WTC11 (cell line): ENCODE results near the gene IL17RB. TPM values are rescaled to one million over a fixed set of nuclear protein-coding genes. Genes with fewer than 3 reads are reported as not detected.

Experiments used
- ATAC-seq: fragments of 200-7000 bp; cut with Tn5 transposase; 2 replicates; pipeline ENCODE4 v1.10.0; 2021; ENCODE audit warnings: mild to moderate bottlenecking, moderate library complexity
- CTCF ChIA-PET: fragments of 300-600 bp; sonication (Branson Sonifier 250); formaldehyde crosslinking; loops from one replicate; lab custom pipeline; 2021; ENCODE audit warnings: antibody characterized with exemption; lab: Charles Lee
- POLR2A ChIA-PET: fragments of 350-600 bp; sonication (Branson Sonifier 250); formaldehyde crosslinking; loops from one replicate; lab custom pipeline; 2021; ENCODE audit warnings: antibody characterized with exemption; lab: Charles Lee
- DNase-seq: peaks from one replicate; pipeline ENCODE4 v3.0.0; 2021; ENCODE audit warnings: low spot score
- H3K27ac Mint-ChIP-seq: 2 replicates; pipeline ENCODE4 v1.8.0; 2021; ENCODE audit warnings: mixed read lengths
- H3K27me3 Mint-ChIP-seq: 2 replicates; pipeline ENCODE4 v1.8.0; 2021; ENCODE audit warnings: low read depth, mild to moderate bottlenecking, moderate library complexity, mixed read lengths
- H3K36me3 Mint-ChIP-seq: 2 replicates; pipeline ENCODE4 v1.8.0; 2021; ENCODE audit warnings: mixed read lengths
- H3K4me1 Mint-ChIP-seq: 2 replicates; pipeline ENCODE4 v1.8.0; 2022; ENCODE audit warnings: mixed read lengths
- H3K4me3 Mint-ChIP-seq: 2 replicates; pipeline ENCODE4 v1.8.0; 2021; ENCODE audit warnings: mild to moderate bottlenecking, moderate library complexity, mixed read lengths
- H3K9me3 Mint-ChIP-seq: 2 replicates; pipeline ENCODE4 v1.8.0; 2021; ENCODE audit warnings: mixed read lengths
- ATF1 ChIP-seq: sonication (generic); formaldehyde crosslinking; IDR thresholded peaks from 2 replicates; pipeline ENCODE4 v1.8.1; 2023; ENCODE audit warnings: mild to moderate bottlenecking, moderate library complexity, missing genetic modification reagents
- CREB1 ChIP-seq: sonication (generic); formaldehyde crosslinking; IDR thresholded peaks from 2 replicates; pipeline ENCODE4 v1.8.0; 2023; ENCODE audit warnings: mild to moderate bottlenecking, missing genetic modification reagents
- HMGA2 ChIP-seq: fragments of 250-450 bp; sonication (Bioruptor Pico); IDR thresholded peaks from 2 replicates; pipeline ENCODE4 v1.4.0; 2021; ENCODE audit warnings: mild to moderate bottlenecking, moderate library complexity
- IRF1 ChIP-seq: sonication (generic); formaldehyde crosslinking; IDR thresholded peaks from 2 replicates; pipeline ENCODE4 v1.8.0; 2023; ENCODE audit warnings: missing genetic modification reagents
- MLX ChIP-seq: sonication (generic); formaldehyde crosslinking; IDR thresholded peaks from 2 replicates; pipeline ENCODE4 v1.8.1; 2023; ENCODE audit warnings: mild to moderate bottlenecking, missing genetic modification reagents, moderate library complexity
- NFE2L1 ChIP-seq: sonication (generic); formaldehyde crosslinking; IDR thresholded peaks from 2 replicates; pipeline ENCODE4 v1.8.1; 2023; ENCODE audit warnings: missing genetic modification reagents
- NR1H2 ChIP-seq: sonication (generic); formaldehyde crosslinking; IDR thresholded peaks from 2 replicates; pipeline ENCODE4 v1.9.0; 2021; ENCODE audit warnings: mild to moderate bottlenecking, moderate library complexity, missing genetic modification reagents
- PREB ChIP-seq: sonication (generic); formaldehyde crosslinking; IDR thresholded peaks from 2 replicates; pipeline ENCODE4 v1.8.1; 2022; ENCODE audit warnings: mild to moderate bottlenecking, missing genetic modification reagents, moderate library complexity, borderline replicate concordance
- RORB ChIP-seq: fragments of 250-450 bp; sonication (Bioruptor Pico); IDR thresholded peaks from 2 replicates; pipeline ENCODE4 v1.9.0; 2021; ENCODE audit warnings: mild to moderate bottlenecking
- SMAD4 ChIP-seq: sonication (generic); formaldehyde crosslinking; IDR thresholded peaks from 2 replicates; pipeline ENCODE4 v1.8.0; 2022; ENCODE audit warnings: mild to moderate bottlenecking, missing genetic modification reagents
- SP1 ChIP-seq: sonication (generic); formaldehyde crosslinking; conservative IDR thresholded peaks from 2 replicates; pipeline ENCODE4 v1.8.1; 2022; ENCODE audit warnings: missing genetic modification reagents
- STAT6 ChIP-seq: sonication (generic); formaldehyde crosslinking; conservative IDR thresholded peaks from 2 replicates; pipeline ENCODE4 v1.8.1; 2023; ENCODE audit warnings: mild to moderate bottlenecking, low read depth, missing genetic modification reagents, moderate library complexity
- TEAD4 ChIP-seq: sonication (generic); formaldehyde crosslinking; IDR thresholded peaks from 2 replicates; pipeline ENCODE4 v1.8.0; 2022; ENCODE audit warnings: mild to moderate bottlenecking, missing genetic modification reagents
- USF1 ChIP-seq: sonication (generic); formaldehyde crosslinking; IDR thresholded peaks from 2 replicates; pipeline ENCODE4 v1.8.0; 2022; ENCODE audit warnings: mild to moderate bottlenecking, missing genetic modification reagents
- ZMAT4 ChIP-seq: fragments of 250-450 bp; sonication (Bioruptor Pico); IDR thresholded peaks from 2 replicates; pipeline ENCODE4 v1.9.0; 2021; ENCODE audit warnings: mild to moderate bottlenecking
- ZNF219 ChIP-seq: sonication (generic); formaldehyde crosslinking; IDR thresholded peaks from 2 replicates; pipeline ENCODE4 v1.8.0; 2023; ENCODE audit warnings: missing genetic modification reagents, mild to moderate bottlenecking, borderline replicate concordance
- ZNF232 ChIP-seq: sonication (generic); formaldehyde crosslinking; IDR thresholded peaks from 2 replicates; pipeline ENCODE4 v1.8.0; 2022; ENCODE audit warnings: mild to moderate bottlenecking, missing genetic modification reagents
- ZNF281 ChIP-seq: sonication (generic); formaldehyde crosslinking; IDR thresholded peaks from 2 replicates; pipeline ENCODE4 v1.8.0; 2023; ENCODE audit warnings: mild to moderate bottlenecking, missing genetic modification reagents
- ZNF317 ChIP-seq: sonication (generic); formaldehyde crosslinking; IDR thresholded peaks from 2 replicates; pipeline ENCODE4 v1.8.1; 2023; ENCODE audit warnings: low read depth, mild to moderate bottlenecking, moderate library complexity, missing genetic modification reagents, borderline replicate concordance
- ZNF396 ChIP-seq: fragments of 250-450 bp; sonication (Bioruptor Pico); IDR thresholded peaks from 2 replicates; pipeline ENCODE4 v1.8.0; 2021; ENCODE audit warnings: mild to moderate bottlenecking, moderate library complexity, borderline replicate concordance
- ZNF423 ChIP-seq: fragments of 250-450 bp; sonication (Bioruptor Pico); IDR thresholded peaks from 2 replicates; pipeline ENCODE4 v2.1.2; 2022; ENCODE audit warnings: mild to moderate bottlenecking, moderate library complexity
- total RNA-seq: library from RNA; stranded (reverse); gene quantifications from 3 replicates; pipeline ENCODE4 v1.2.3, GENCODE V29; 2021

Gene IL17RB
- total RNA-seq, 1 experiment from 2014 or later: 5.6 TPM

- Mint-ChIP-seq H3K9me3 (no peaks in the 10 kb centered on the region), H3K27ac (no peak overlapping the region), H3K36me3 (no peaks in the 10 kb centered on the region), H3K4me3 (no peak overlapping the region), H3K27me3 (no peaks in the 10 kb centered on the region), H3K4me1 (peaks cover 15% of the 10 kb centered on the region)
- ChIA-PET CTCF (no interaction called here), POLR2A (no interaction called here)
- TF ChIP-seq CREB1 (CRISPR knock-in tag) (no peak), NFE2L1 (CRISPR knock-in tag) (no peak), ZNF423 (CRISPR knock-in tag) (no peak), HMGA2 (CRISPR knock-in tag) (no peak), ZNF281 (CRISPR knock-in tag) (no peak), RORB (CRISPR knock-in tag) (no peak), ZMAT4 (CRISPR knock-in tag) (no peak), ZNF232 (no peak)
- ATAC-seq: no peak
- no peak for DNase-seq
Measured at GRCh38 chr3:53808496-53808895, 37.9 kb upstream of the IL17RB start.

- H3K27me3 Mint-ChIP-seq: no peaks in the 10 kb centered on the region
- no peaks in the 10 kb centered on the region for H3K36me3 Mint-ChIP-seq
- no peak overlapping the region for H3K27ac Mint-ChIP-seq
- CTCF ChIA-PET: no interaction called here
- POLR2A ChIA-PET: no interaction called here
- H3K4me3 Mint-ChIP-seq: no peak overlapping the region
- no peaks in the 10 kb centered on the region for H3K9me3 Mint-ChIP-seq
- no peak for DNase-seq
- no peak for ATAC-seq
- peaks cover 10% of the 10 kb centered on the region for H3K4me1 Mint-ChIP-seq
- TF ChIP-seq ZNF219 (CRISPR knock-in tag): no peak
- no peak for TF ChIP-seq TEAD4 (CRISPR knock-in tag)
- no peak for TF ChIP-seq CREB1 (CRISPR knock-in tag)
- no peak for TF ChIP-seq ZNF317 (CRISPR knock-in tag)
- TF ChIP-seq PREB: no peak
- TF ChIP-seq USF1 (CRISPR knock-in tag): no peak
- no peak for TF ChIP-seq ZNF396 (CRISPR knock-in tag)
- TF ChIP-seq SMAD4: no peak
- no peak for TF ChIP-seq SP1 (CRISPR knock-in tag)
- TF ChIP-seq IRF1 (CRISPR knock-in tag): no peak
- no peak for TF ChIP-seq ATF1 (CRISPR knock-in tag)
- no peak for TF ChIP-seq NR1H2 (CRISPR knock-in tag)
- TF ChIP-seq MLX (CRISPR knock-in tag): no peak
- no peak for TF ChIP-seq STAT6 (CRISPR knock-in tag)
- TF ChIP-seq HMGA2 (CRISPR knock-in tag): no peak
Measured at GRCh38 chr3:53809267-53809666, 37.1 kb upstream of the IL17RB start.
